Measurements from ENCODE around the gene ZNF324B. TPM values are rescaled to one million over a fixed set of nuclear protein-coding genes. Genes with fewer than 3 reads are reported as not detected.
"Not testable (repeated sequence)": the region's sequence is repeated elsewhere in the genome, so short reads cannot be mapped to it uniquely, and the experiment has no call there.

Gene ZNF324B
- total RNA-seq, 1 donor from 2014 or later = 5.9 TPM

DNA sequence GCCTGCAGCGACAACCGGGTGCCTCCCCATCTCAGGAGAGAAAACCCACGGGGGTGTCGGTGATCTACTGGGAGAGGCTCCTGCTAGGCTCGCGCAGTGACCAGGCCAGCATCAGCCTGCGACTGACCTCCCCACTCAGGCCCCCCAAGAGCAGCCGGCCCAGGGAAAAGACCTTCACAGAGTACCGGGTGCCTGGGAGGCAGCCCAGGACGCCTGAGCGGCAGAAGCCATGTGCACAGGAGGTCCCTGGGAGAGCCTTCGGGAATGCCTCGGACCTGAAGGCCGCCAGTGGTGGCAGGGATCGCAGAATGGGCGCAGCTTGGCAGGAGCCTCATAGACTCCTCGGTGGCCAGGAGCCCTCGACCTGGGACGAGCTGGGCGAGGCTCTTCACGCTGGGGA, 3.9 kb downstream of the ZNF324B start:
- no peak for DNase-seq

- no peak for DNase-seq
These were observed 4.7 kb downstream of the ZNF324B start for GRCh38 chr19:58456111-58456510.

DNA sequence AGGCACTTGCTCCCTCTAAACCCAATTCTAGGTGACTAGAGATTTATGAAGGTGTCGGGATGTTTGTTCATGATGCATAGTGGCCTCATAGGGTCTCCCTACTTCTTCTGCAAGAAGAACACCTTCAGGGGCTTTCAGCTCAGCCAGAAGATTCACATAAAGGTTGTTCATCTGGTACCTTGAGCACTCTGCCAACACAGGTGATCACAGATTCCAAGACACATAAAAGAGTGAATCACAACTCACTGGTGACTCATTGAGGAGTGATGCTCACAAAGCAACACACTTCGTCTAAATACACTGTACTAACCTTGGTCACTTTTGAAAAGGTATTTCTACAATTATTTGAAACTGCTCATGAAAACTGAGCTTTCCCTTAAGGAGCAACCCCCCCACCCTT, 8.6 kb downstream of the ZNF324B start:
- no peak for DNase-seq

DNA sequence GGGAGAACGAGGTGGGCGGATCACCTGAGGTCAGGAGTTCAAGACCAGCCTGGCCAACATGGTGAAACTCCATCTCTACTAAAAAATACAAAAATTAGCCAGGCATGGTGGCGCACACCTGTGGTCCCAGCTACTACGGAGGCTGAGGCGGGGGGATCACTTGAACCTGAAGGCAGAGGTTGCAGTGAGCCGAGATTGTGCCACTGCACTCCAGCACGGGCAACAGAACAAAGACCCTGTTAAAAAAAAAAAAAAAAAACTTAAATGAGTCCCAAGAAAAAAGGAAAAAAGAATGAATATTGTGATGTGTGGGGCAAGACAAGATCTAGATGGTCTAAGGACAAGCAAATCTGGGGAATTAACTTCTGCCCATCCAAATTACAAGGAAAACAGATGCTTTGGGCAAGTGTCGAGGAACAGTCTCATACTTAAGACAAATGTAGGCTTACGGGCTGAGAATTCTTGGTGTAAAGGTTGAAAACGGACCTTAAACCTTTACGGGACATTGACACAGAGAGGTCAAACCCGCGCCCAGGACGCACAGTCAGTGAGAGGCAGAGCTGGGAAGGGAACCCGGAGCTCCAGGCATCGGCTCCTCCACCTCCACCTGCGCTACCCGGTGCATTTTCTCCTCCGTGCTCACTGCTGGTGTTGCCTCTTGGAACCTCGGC, 14.8 kb downstream of the ZNF324B start:
- DNase-seq = no peak

DNA sequence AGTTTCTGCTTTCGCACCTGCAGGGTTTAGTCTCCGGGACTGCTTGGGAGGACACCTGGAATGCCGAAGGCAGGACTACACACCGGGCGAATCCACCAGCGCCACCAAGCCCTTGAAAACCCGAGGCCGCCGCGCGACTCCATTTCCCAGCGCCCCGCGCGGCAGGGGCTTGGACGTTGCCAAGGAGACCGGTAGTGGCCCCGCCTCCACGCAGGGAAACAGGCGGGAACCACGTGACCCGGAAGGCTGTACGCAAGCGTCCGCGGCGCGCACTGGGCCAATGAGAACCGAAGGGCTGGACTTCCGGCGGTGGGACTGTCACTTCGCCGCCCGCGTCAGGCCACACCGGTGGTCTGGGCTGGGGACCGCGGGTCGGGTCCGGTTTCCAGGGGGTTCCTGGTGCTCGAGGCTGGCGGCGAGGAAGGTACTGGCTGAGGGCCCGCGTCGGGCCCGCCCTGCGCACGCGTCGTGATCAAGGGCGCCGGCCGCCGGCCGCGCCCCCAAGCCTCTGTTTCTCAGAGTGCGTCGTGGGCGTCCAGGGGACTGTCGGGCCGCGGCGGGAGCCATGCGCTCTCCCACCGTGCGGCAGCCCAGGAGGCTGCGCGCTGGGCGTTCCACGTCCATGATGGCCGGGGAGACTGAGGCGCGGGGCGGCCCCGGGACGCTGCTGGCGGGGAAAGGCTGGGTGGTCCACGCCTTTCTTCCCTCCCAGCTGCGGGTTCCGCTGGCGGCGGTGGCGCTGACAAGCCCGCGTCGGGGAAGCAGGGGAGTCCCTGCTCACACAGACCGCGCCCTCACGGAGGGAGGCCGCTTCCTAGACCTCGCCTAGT, 15.6 kb downstream of the ZNF324B start, which contains the start of gene ZNF324:
TSS of gene ZNF324 (plus strand) at position 321 of the 830 bp plus-strand sequence. CDS start 2,106 bp downstream, outside the sequence.
- peak; percentile 99 for DNase-seq

- no peak for DNase-seq
These were observed 16.9 kb downstream of the ZNF324B start for GRCh38 chr19:58468216-58468839.

GRCh38 chr19:58469241-58470013, 18.0 kb downstream of the ZNF324B start:
- DNase-seq = no peak

DNA sequence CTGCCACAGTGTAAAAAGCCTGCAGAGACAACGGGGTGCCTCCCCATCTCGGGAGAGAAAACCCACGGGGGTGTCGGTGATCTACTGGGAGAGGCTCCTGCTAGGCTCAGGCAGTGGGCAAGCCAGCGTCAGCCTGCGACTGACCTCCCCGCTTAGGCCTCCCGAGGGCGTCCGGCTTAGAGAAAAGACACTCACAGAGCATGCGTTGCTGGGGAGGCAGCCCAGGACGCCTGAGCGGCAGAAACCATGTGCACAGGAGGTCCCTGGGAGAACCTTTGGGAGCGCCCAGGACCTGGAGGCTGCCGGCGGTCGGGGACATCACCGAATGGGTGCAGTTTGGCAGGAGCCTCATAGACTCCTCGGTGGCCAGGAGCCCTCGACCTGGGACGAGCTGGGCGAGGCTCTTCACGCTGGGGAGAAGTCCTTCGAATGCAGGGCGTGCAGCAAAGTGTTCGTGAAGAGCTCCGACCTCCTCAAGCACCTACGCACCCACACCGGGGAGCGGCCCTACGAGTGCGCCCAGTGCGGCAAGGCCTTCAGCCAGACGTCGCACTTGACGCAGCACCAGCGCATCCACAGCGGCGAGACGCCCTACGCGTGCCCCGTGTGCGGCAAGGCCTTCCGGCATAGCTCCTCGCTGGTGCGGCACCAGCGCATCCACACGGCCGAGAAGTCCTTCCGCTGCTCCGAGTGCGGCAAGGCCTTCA, 19.6 kb downstream of the ZNF324B start:
- not testable (repeated sequence) for DNase-seq

DNA sequence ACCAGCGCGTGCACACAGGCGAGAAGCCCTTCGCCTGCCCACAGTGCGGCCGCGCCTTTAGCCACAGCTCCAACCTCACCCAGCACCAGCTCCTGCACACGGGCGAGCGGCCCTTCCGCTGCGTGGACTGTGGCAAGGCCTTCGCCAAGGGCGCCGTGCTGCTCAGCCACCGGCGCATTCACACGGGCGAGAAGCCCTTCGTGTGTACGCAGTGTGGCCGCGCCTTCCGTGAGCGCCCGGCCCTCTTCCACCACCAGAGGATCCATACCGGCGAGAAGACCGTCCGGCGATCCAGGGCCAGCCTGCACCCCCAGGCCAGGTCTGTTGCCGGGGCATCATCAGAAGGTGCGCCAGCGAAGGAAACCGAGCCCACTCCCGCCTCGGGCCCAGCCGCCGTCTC, 20.3 kb downstream of the ZNF324B start:
- no peak for DNase-seq

- DNase-seq = no peak
These were observed 22.4 kb downstream of the ZNF324B start for GRCh38 chr19:58473775-58474174.

DNA sequence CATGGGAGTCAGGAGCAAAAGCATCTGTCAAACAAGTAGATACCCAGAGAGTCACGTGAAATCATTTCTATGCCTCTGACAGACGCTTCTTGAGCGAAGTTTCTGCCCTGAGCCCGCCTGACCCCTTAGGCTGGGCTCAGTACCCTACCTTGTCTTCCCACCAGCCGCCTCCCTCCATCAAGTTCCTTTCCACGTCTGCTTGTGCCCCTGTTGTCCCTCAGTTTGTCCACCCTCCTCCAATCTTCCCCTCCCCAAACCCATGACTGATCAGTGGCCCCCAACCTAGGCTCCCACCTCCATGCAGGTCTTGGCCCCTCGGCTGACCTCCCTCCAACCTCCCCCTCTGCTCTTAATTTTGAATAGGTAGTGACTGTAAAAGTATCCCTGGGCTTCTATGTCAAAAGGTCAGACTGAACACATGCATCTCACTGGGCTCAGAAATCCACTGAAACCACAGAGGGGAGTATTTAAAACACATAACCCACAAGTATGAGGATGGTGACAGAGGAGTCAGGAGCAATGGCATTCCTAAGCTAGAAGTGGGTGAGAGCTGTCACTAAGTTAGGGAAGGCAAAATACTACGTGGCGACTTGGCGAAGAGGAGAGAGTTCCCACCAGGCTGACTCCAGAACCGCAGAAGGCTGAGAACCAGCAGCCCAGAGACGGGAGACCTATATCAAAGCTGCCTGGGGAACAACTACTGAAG, 23.0 kb downstream of the ZNF324B start:
- DNase-seq = no peak

DNA sequence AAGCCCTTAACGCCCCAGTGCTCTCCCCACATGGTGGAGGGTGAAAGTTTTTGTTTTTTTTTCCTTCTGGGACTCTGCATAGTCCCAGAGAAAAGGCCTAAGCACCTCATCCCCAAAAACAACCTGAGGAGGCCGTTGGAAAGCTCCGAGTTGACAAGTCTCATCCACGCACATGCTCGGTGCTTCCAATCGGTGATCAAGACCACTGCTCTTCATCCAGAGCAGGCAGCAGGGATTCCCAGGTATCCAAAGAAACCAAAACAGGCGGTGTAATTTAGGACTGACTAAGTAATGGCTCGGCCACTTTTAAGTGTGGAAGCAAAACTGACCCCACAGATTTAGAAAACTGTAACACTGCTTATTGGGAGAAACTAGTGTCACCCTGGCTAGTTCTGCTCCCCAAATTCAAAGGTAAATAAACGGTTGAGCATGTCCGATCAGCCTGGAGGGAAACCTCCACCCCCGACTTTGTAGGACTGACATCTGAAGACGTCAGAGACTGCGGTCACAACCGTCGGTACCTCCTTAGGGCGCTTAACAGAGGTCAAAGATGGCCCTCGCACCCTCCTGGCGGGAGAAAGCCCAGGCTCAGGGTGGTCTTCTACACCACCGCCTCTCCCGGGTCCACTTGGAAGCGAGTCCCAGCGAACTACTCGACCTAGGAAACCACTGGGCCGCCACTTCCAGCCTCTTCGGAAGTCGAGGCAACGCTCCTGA, 23.7 kb downstream of the ZNF324B start:
- DNase-seq = no peak

- DNase-seq = peak; percentile 98
These were observed 24.5 kb downstream of the ZNF324B start, which contains the start of gene ZNF446 for GRCh38 chr19:58475714-58476497. Gene ZNF446 (plus strand): TSS chr19:58476352. CDS start chr19:58477219, 867 bp downstream.

DNA sequence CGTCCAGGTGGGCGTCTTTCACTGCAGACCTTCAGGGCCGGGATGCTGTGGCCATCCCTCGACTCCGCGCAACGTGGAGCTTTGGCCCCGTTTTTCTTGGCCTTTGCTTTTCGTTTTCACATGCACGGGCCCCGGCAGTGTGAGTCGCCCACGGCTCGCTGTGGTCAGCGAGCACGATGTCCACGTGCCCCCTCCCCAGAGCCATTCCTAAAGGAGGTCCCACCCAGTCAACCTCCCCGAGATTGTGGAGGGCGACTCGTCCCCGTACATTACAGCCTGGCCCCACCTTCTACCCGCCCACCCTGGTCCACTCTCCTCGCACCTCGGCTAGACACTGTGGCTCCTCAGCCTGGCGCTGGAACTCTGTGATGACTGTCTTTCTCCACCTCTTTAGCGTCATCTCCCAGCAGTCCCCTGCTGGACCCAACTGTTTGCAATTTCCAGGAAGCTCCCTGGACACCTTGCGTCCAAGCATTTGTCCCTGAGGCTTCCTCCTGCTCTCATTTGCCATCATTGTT, 25.1 kb downstream of the ZNF324B start:
- no peak for DNase-seq

DNA sequence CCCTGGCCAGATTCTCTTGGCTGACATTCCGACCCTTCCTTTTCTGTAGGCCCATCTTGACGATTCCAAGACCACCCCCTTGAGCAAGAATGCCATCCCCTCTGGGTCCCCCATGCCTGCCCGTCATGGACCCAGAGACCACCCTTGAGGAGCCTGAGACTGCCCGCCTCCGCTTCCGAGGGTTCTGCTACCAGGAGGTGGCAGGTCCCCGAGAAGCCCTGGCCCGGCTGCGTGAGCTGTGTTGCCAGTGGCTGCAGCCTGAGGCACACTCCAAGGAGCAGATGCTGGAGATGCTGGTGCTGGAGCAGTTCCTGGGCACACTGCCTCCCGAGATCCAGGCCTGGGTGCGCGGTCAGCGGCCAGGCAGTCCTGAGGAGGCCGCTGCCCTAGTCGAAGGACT, 25.7 kb downstream of the ZNF324B start:
- no peak for DNase-seq

- DNase-seq = no peak
These were observed 26.4 kb downstream of the ZNF324B start for GRCh38 chr19:58477871-58478270.

DNA sequence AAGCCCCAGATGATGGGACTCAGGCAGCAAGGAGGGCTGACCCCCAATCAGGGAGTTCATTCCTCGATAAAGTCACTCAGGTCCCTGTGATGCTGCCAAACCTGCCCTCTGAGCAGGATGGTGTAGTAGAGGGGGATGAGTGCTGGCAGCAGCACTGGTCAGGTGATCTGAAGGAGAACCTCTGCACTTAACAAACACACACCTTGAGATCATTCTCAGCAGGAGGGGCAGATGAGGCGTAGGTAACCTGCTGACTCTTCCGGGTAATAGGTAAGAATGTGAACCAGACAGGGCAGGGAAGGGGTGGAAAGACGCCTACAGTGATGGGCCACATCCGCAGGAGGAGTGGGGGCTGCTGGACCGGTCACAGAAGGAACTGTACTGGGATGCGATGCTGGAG, 27.9 kb downstream of the ZNF324B start:
- DNase-seq = no peak

DNA sequence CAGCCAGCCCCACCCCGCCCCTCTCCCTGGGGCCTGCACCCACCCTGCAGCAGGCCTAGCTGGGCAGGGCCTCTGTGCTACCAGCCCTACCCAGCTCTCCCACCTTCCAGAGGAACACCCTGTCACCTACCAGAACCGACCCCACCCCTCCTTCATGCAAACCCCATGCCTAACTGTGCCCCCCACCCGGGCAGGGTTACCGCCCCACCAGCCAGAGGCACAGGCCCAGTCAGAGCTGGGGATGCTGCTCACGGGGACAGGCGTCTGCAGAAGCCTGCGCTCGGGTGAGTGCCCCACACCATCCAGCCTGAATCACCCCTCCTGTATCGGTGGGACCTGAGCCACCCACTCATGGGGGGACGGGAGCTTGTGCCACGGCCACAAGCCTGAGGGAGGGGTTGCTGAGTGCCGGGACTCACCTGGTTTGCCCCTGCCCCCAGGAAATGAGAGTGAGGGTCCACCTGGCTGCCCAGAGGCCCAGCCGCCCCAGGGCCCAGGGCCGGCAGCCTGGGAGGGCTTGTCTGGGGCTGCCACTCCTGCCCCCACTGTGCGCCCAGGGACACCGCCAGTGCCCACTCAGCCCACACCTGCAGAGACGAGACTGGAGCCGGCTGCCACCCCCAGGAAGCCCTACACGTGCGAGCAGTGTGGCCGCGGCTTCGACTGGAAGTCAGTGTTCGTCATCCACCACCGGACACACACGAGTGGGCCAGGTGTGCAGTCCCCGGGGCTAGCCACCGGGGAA, 28.5 kb downstream of the ZNF324B start:
- no peak for DNase-seq

Measured in tongue (tissue), 2 donors.